Measurements from ENCODE around the gene C2orf68. TPM values are rescaled to one million over a fixed set of nuclear protein-coding genes. Genes with fewer than 3 reads are reported as not detected.

The C2orf68 gene
- total and polyA plus RNA-seq, 9 of the 15 experiments (the other 6 are each of a cell fraction or from before 2014, with no cell fraction given) = 22.1 to 50.0 (median 31.8) TPM

DNA sequence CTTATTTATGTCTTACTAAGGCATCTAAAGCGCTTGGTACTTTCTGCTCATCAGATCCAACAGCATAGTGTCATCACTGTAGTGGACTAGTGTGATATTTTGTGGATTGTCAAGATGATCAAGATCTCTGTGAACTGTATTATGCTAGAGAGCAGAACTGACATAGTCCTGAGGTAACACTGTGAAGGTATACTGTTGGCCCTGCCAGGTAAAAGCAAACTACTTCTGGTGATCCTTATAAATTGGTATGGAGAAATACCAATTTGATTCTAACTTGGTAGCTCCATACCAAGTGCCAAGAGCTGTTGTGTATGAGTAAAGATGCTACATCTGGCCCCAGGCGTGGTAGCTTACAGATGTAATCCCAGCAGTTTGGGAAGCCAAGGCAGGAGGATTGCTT lies 40.2 kb upstream of the C2orf68 start:
- Histone ChIP-seq H3K4me2 (ENCODE audit: insufficient read depth, low read length) (no peak overlapping the region), H3K79me2 (ENCODE audit: control insufficient read depth, insufficient read depth, low read length) (no peaks in the 10 kb centered on the region), H3K4me3 (no peak overlapping the region), H3K9me1 (ENCODE audit: control insufficient read depth, insufficient read depth, low read length) (peaks cover 3% of the 10 kb centered on the region), H3K36me3 (ENCODE audit: control insufficient read depth, insufficient read depth, low read length) (peaks cover 71% of the 10 kb centered on the region), H2AFZ (ENCODE audit: low read depth, low read length) (no peak overlapping the region), H3K9me3 (replicated peaks; ENCODE audit: control insufficient read depth, insufficient read depth, low read depth, low read length) (no peaks in the 10 kb centered on the region), H4K20me1 (replicated peaks; ENCODE audit: control insufficient read depth, insufficient read depth, low read length) (0 out of 2 replicates have a peak, but pooled peaks cover 3% of the 10 kb centered on the region), H3K27me3 (ENCODE audit: control insufficient read depth in 2 of 2, insufficient read depth in 2 of 2, low read length in 2 of 2) (no peaks in the 10 kb centered on the region), H3K4me1 (replicated peaks in 1 of 2; ENCODE audit: control insufficient read depth in 2 of 2, insufficient read depth in 2 of 2, low read length in 2 of 2) (no peaks in the 10 kb centered on the region), H3K27ac (ENCODE audit: extremely low read depth, low read depth, low read length) (no peak overlapping the region), H3K9ac (ENCODE audit: insufficient read depth in 1 of 2, low read depth in 2 of 2, low read length in 2 of 2) (no peak overlapping the region)
- intact Hi-C loops (cut with micrococcal nuclease) = no loop called here
- in situ Hi-C loops (cut with MboI) = no loop called here
- CTCF ChIA-PET (ENCODE audit: low intra/inter-chr PET ratio) = interaction anchor here (0.6 kb wide), 1 partner anchor 27 kb away, joined by 4 read pairs; no protein-coding TSS in a partner anchor
- 91% methylated on average over 2 of the region's 2 CpGs for WGBS (ENCODE audit: insufficient coverage, low coverage, missing lambda C conversion rate)
- ATAC-seq = no peak
- no peak for FAIRE-seq
- TF ChIP-seq SMARCB1 (IDR thresholded peaks at IDR 0.05; ENCODE audit: insufficient read length, low read depth) = no peak
- TF ChIP-seq ARID1B (IDR thresholded peaks at IDR 0.05) = no peak
- TF ChIP-seq ESRRA (IDR thresholded peaks at IDR 0.05; ENCODE audit: borderline replicate concordance, low read depth) = no peak
- TF ChIP-seq ETV1 (tag; conservative IDR thresholded peaks at IDR 0.05; ENCODE audit: low read depth) = no peak
- TF ChIP-seq, protein P1, sequence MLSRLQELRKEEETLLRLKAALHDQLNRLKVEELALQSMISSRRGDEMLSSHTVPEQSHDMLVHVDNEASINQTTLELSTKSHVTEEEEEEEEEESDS (CRISPR knock-in tag; IDR thresholded peaks at IDR 0.05) = no peak
- no peak for TF ChIP-seq LEF1 (IDR thresholded peaks at IDR 0.05)
- no peak for TF ChIP-seq KDM1A (IDR thresholded peaks at IDR 0.05)
- TF ChIP-seq, protein P2, sequence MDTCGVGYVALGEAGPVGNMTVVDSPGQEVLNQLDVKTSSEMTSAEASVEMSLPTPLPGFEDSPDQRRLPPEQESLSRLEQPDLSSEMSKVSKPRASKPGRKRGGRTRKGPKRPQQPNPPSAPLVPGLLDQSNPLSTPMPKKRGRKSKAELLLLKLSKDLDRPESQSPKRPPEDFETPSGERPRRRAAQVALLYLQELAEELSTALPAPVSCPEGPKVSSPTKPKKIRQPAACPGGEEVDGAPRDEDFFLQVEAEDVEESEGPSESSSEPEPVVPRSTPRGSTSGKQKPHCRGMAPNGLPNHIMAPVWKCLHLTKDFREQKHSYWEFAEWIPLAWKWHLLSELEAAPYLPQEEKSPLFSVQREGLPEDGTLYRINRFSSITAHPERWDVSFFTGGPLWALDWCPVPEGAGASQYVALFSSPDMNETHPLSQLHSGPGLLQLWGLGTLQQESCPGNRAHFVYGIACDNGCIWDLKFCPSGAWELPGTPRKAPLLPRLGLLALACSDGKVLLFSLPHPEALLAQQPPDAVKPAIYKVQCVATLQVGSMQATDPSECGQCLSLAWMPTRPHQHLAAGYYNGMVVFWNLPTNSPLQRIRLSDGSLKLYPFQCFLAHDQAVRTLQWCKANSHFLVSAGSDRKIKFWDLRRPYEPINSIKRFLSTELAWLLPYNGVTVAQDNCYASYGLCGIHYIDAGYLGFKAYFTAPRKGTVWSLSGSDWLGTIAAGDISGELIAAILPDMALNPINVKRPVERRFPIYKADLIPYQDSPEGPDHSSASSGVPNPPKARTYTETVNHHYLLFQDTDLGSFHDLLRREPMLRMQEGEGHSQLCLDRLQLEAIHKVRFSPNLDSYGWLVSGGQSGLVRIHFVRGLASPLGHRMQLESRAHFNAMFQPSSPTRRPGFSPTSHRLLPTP (IDR thresholded peaks at IDR 0.05; ENCODE audit: borderline replicate concordance, extremely low read depth, insufficient read length) = no peak
- no peak for TF ChIP-seq SIN3A (IDR thresholded peaks at IDR 0.05; ENCODE audit: borderline replicate concordance in 2 of 2, control insufficient read depth in 1 of 2, low read depth in 2 of 2, low read length in 2 of 2)
- POLR2A ChIA-PET = interaction anchor here (1.0 to 1.5 kb wide), 3 partner anchors 8 to 25 kb away, joined by 3 to 5 read pairs (median 3); no protein-coding TSS in a partner anchor
- BruUV-seq (replicated peaks) = no TSS peak
- no peak for DNase-seq (ENCODE audit: extremely low read depth in 1 of 4, low spot score in 3 of 4)
